Right lobe of liver (tissue), 6 donors: ENCODE results near the gene COL18A1. TPM values are rescaled to one million over a fixed set of nuclear protein-coding genes. Genes with fewer than 3 reads are reported as not detected.
A peak's percentile ranks its signal among the peaks of the same experiment; 100 is the strongest.
"Not testable (repeated sequence)": the region's sequence is repeated elsewhere in the genome, so short reads cannot be mapped to it uniquely, and the experiment has no call there.

ENCODE experiments used
- ATAC-seq, 4 donors: fragments of 200-7000 bp; cut with Tn5 transposase; one replicate each; pipeline ENCODE4 v1.9.1; 2020; ENCODE audit warnings: mild to moderate bottlenecking in 4 of 4, moderate library complexity in 4 of 4
- DNase-seq, 3 donors: peaks; one replicate each; pipeline ENCODE4 v3.0.0-alpha.2; 2020
- H3K27ac ChIP-seq, 3 donors: fragments of 200-600 bp; one replicate each; pipeline ENCODE4 v1.8.0; 2022
- H3K27me3 ChIP-seq, 2 donors: fragments of 200-600 bp; one replicate each; pipeline ENCODE4 v1.8.0; 2022
- H3K36me3 ChIP-seq, 4 donors: fragments of 200-600 bp; sonication (generic) in 1 of 4; one replicate each; pipeline versions ENCODE4 v1.5.1 to v1.8.0; 2017 to 2022; ENCODE audit warnings: control low read depth in 1 of 4
- H3K4me1 ChIP-seq, 4 donors: fragments of 200-600 bp; sonication (generic) in 1 of 4; one replicate each; pipeline versions ENCODE4 v1.5.1 to v1.8.0; 2017 to 2022; ENCODE audit warnings: control low read depth in 1 of 4
- H3K4me3 ChIP-seq, 3 donors: fragments of 200-600 bp; one replicate each; pipeline ENCODE4 v1.8.0; 2022
- H3K9me3 ChIP-seq, 4 donors: fragments of 200-600 bp; sonication (generic) in 1 of 4; one replicate each; pipeline versions ENCODE4 v1.5.1 to v1.8.0; 2017 to 2022; ENCODE audit warnings: control low read depth in 1 of 4
- CTCF ChIP-seq, 4 donors: fragments of 200-600 bp in 3 of 4; fragments of 450-650 bp in 1 of 4; IDR thresholded peaks; one replicate each; pipeline versions ENCODE4 v1.5.1 to v1.8.0; 2016 to 2022; ENCODE audit warnings: antibody characterized with exemption in 4 of 4, mild to moderate bottlenecking in 2 of 4
- POLR2A ChIP-seq: fragments of 450-650 bp; IDR thresholded peaks from one replicate; pipeline ENCODE4 v1.6.1; 2017; ENCODE audit warnings: antibody characterized with exemption, mild to moderate bottlenecking
- WGBS: methylation state at CpG from one replicate; pipeline ENCODE4 v1.1.6; 2018; ENCODE audit warnings: low coverage, low lambda C conversion rate; ENCODE audit not compliant: insufficient coverage; ENCODE audit errors: missing lambda C conversion rate; 5-methylcytosine and 5-hydroxymethylcytosine counted together
- intact Hi-C, 2 donors: fragments of 100-400 bp; cut with DNase I; formaldehyde crosslinking; loops; one replicate each; pipeline versions ENCODE4 v1.11.2 to v1.14.1; 2022
- total RNA-seq, 6 experiments: library from RNA; depleted of rRNA in 2 of 6; stranded (reverse); fragments of >200 nt in 2 of 6; fragmentation: NEBNext Ultra II Directional in 3 of 6; extraction: Animal tissue kit (Norgen Biotek cat#: 25700) in 3 of 6; gene quantifications; one replicate each; pipeline versions ENCODE4 v1.1.0 to v1.2.4, GENCODE V29; 2016 to 2023
- donor health status: DM: no; HTN: yes; CAD: no.
- donor health status: DM: no; HTN: no; CAD: no.
- donor health status: DM: no; HTN: no; CAD: no.
- donor health status: DM: no; HTN: yes; CAD: no.
- donor health status: DM: no; HTN: yes; CAD: no.

Gene COL18A1
- total RNA-seq, 6 experiments from 2014 or later, result 261 to 487 (median 297) TPM

GRCh38 chr21:45361033-45361997 is 43.6 kb upstream of the COL18A1 start:
- intact Hi-C loops, result no loop called here
- ATAC-seq (no peak), DNase-seq (no peak)
- WGBS, result 81% methylated on average over 4 of the region's 29 CpGs
- Histone ChIP-seq H3K36me3 (no peaks in the 10 kb centered on the region), H3K9me3 (no peaks in the 10 kb centered on the region), H3K4me1 (no peaks in the 10 kb centered on the region), H3K27me3 (no peaks in the 10 kb centered on the region), H3K27ac (no peak overlapping the region), H3K4me3 (no peak overlapping the region)
- TF ChIP-seq POLR2A (no peak), CTCF (IDR thresholded peaks at IDR 0.05) (no peak)

- Histone ChIP-seq H3K9me3 (no peaks in the 10 kb centered on the region), H3K4me1 (no peaks in the 10 kb centered on the region), H3K27ac (no peak overlapping the region), H3K36me3 (no peaks in the 10 kb centered on the region), H3K27me3 (no peaks in the 10 kb centered on the region), H3K4me3 (no peak overlapping the region)
- 82% methylated on average over 7 of the region's 15 CpGs for WGBS
- no peak for DNase-seq
- intact Hi-C loops, result no loop called here
- TF ChIP-seq CTCF (IDR thresholded peaks at IDR 0.05), result no peak
- no peak for ATAC-seq
Measured at GRCh38 chr21:45362077-45362747, 42.8 kb upstream of the COL18A1 start.

- ATAC-seq (no peak), DNase-seq (no peak)
- H3K36me3 ChIP-seq, result no peaks in the 10 kb centered on the region
- no peaks in the 10 kb centered on the region for H3K9me3 ChIP-seq
- H3K4me1 ChIP-seq, result no peaks in the 10 kb centered on the region
- intact Hi-C loops, result no loop called here
- H3K4me3 ChIP-seq, result no peak overlapping the region
- no peak overlapping the region for H3K27ac ChIP-seq
- no peaks in the 10 kb centered on the region for H3K27me3 ChIP-seq
- TF ChIP-seq CTCF (IDR thresholded peaks at IDR 0.05), result no peak
- no peak for TF ChIP-seq POLR2A
- 68% methylated on average over 4 of the region's 14 CpGs for WGBS
Measured at GRCh38 chr21:45362748-45363145, 42.2 kb upstream of the COL18A1 start.

GRCh38 chr21:45363272-45363671 is 41.7 kb upstream of the COL18A1 start:
- H3K27me3 ChIP-seq, intact Hi-C loops, H3K4me3 ChIP-seq, ATAC-seq, H3K9me3 ChIP-seq, H3K36me3 ChIP-seq, DNase-seq, H3K4me1 ChIP-seq: not testable (repeated sequence)
- WGBS, result 84% methylated on average over 9 of the region's 19 CpGs
- H3K27ac ChIP-seq, result peak overlapping the region; percentile 59 to 88 (median 69)

GRCh38 chr21:45363921-45364467 is 41.0 kb upstream of the COL18A1 start:
- ATAC-seq (peak; percentile 69 to 79 (median 72)), DNase-seq (peak in 2 of 3 donors; percentile 70 to 76)
- H3K9me3 ChIP-seq, result no peaks in the 10 kb centered on the region
- peak overlapping the region; percentile 59 to 88 (median 69) for H3K27ac ChIP-seq
- H3K4me1 ChIP-seq, result no peaks in the 10 kb centered on the region
- H3K27me3 ChIP-seq, result no peaks in the 10 kb centered on the region
- 28% methylated on average over 6 of the region's 19 CpGs for WGBS
- TF ChIP-seq CTCF (IDR thresholded peaks at IDR 0.05), result no peak
- TF ChIP-seq POLR2A, result peak; percentile 13
- no peaks in the 10 kb centered on the region for H3K36me3 ChIP-seq
- no peak overlapping the region for H3K4me3 ChIP-seq
- intact Hi-C loops, result no loop called here
